ENCODE measurements around the gene TMEM43. TPM values are rescaled to one million over a fixed set of nuclear protein-coding genes. Genes with fewer than 3 reads are reported as not detected.

Gene TMEM43
- total RNA-seq, 1 donor from 2014 or later, result 59.2 TPM

- no peak for DNase-seq (ENCODE audit: low read depth in 2 of 2)
These were observed 3.0 kb upstream of the TMEM43 start for GRCh38 chr3:14121859-14122258.

GRCh38 chr3:14122301-14122700 lies 2.6 kb upstream of the TMEM43 start:
- DNase-seq (ENCODE audit: low read depth in 2 of 2), result no peak

- no peak for DNase-seq (ENCODE audit: low read depth in 2 of 2)
These were observed 1.3 kb upstream of the TMEM43 start for GRCh38 chr3:14123308-14124222.

GRCh38 chr3:14124223-14124614 lies 633 bp upstream of the TMEM43 start:
- DNase-seq (ENCODE audit: low read depth in 2 of 2), result peak in 1 of 2 donors; percentile 44

DNA sequence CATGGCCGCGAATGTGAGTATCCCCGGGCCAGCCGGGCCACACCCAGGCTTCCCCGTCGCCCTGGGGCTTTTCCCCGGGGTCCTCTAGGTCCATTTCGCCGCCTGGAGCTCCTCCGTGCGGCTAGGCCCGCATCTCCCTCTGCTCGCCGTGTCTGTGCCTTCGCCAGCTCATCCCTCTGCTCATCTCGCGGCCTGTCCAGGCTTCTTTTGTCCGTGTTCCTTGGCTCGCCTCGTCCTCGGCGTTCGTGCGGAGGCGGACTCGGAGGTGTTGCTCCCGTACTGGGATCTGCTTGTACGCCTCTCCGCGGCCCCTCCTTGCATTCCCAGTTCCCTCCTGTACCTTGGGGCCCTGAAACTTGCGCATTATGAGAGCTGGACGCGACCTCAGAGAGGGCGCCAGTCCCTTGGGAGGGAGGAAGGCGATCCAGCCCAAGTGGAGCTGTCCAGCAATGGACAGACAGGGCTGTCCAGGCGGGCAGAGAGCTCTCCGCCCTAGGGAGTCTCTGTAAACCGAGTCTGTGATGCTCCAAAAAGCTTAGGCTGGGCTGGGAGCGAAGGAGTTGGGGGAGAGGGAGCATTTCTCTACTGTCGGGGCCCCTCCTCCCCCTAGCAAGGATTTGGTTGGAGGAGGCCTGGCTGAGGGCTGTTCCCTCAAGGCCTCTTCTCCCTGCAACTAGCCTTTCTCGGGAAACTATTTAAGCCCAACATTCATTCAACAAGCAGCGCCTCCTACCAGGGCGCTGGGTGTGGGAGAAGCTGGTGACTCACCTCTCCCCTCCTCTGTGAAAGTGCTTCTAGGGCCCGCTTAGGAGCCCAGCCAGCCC lies 553 bp downstream of the TMEM43 start:
- DNase-seq (ENCODE audit: low read depth in 2 of 2), result peak; percentile 32 to 87

- DNase-seq (ENCODE audit: low read depth in 2 of 2), result no peak
These were observed 1.4 kb downstream of the TMEM43 start for GRCh38 chr3:14126017-14126886.

GRCh38 chr3:14126887-14127505 lies 2.1 kb downstream of the TMEM43 start:
- no peak for DNase-seq (ENCODE audit: low read depth in 2 of 2)

DNA sequence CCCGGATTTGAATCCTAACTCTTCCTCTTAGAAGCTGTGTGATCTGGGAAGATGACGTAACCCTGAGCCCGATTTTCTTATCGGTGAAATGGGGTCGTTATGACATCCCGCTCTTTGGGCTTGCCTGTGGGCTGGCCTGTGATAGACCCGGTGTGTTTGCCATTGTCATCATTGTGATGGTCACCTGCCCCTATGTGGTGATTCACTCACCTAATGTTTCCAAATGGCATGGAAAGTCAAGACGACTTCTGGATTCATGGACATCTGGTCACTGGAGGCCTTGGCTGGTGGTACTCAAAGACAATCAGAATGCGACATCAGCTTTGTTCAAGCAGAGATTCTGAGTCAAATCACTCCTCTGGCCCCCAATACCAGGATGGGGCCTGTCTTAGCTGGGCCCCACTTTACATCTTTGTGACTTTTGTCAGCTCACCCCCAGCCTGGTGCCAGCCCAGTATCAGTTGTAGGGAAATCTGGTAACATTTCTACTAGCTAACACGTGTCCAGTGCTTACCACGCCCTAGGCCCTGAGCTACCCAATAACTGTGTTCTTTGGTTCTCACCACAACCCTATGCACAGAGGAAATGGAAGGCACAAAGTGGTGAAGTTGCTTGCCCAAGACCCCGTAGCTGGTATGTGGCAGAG lies 2.8 kb downstream of the TMEM43 start:
- no peak for DNase-seq (ENCODE audit: low read depth in 2 of 2)

GRCh38 chr3:14128724-14129123 lies 3.9 kb downstream of the TMEM43 start:
- no peak for DNase-seq (ENCODE audit: low read depth in 2 of 2)

- DNase-seq (ENCODE audit: low read depth in 2 of 2), result no peak
These were observed 4.4 kb downstream of the TMEM43 start for GRCh38 chr3:14129296-14129695.

DNA sequence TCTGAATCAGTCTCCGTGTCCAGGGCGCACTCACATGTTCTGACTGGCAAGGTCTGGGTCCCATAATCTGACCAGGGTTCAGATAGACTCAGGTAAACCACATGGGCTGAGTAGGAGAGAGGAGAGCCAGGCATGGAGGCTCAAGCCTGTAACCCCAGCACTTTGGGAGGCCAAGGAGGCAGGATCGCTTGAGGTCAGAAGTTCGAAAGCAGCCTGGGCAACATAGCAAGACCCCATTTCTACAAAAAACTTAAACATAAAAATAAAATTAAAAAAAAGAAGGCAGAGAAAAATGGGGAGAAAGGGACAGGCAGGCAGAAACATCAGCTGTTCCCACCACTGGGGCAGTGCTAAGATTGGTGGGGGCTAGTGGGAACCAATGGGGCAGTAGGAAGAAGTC lies 5.4 kb downstream of the TMEM43 start:
- no peak for DNase-seq (ENCODE audit: low read depth in 2 of 2)

DNA sequence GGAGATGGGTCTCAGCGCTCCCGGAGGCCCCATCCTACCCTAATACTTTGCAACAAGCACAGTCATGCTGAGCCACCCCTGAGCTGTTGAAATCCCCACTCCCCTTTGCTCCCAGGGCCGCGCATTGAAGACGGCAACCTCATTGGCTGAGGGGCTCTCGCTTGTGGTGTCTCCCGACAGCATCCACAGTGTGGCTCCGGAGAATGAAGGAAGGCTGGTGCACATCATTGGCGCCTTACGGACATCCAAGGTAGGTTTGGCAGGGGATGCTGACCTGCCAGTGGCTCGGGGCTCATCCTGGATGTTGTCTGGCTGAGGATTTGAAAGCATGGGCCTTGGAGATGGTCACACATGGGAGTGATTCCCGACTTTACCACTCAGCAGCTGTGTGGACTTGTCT lies 5.9 kb downstream of the TMEM43 start:
- DNase-seq (ENCODE audit: low read depth in 2 of 2), result no peak

GRCh38 chr3:14131134-14131533 lies 6.3 kb downstream of the TMEM43 start:
- DNase-seq (ENCODE audit: low read depth in 2 of 2), result no peak

DNA sequence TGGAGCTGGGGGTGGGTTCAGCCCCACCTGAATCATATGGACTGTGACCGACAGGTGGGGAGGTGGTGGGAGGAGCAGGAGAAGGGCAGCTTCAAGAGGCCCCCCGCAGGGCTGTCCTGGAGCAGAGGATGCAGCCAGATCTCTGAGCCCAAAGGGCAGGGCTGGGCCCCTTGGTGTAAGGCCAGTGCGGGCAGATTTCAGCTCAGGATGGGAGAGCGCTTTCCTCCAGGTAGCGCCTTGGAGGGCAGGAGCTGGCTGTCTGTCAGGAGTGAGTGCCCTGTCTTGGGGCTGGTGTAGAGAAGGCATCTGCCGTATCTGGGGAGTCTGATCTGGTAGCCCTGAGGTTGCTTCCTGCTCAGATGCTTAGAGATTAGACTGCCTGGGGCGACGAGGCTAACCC lies 7.3 kb downstream of the TMEM43 start:
- no peak for DNase-seq (ENCODE audit: low read depth in 2 of 2)

DNA sequence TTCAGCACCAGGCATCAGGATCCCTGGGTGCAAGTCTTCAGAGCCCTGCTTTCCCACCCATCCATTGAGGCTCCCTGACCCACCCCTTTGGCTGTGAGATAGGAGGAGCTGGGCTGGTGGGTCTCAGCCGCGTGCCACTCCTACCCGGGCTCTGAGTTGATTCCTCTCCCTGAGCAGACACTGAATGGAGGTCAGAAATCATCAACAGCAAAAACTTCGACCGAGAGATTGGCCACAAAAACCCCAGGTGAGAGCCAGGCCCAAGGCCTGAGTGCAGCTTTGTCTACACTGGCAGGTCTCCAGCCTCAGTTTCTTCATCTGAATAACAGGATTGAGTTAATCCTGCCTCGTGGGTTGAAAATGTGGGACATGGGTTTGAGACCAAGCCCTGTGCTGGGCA lies 7.8 kb downstream of the TMEM43 start:
- DNase-seq (ENCODE audit: low read depth in 2 of 2), result no peak

DNA sequence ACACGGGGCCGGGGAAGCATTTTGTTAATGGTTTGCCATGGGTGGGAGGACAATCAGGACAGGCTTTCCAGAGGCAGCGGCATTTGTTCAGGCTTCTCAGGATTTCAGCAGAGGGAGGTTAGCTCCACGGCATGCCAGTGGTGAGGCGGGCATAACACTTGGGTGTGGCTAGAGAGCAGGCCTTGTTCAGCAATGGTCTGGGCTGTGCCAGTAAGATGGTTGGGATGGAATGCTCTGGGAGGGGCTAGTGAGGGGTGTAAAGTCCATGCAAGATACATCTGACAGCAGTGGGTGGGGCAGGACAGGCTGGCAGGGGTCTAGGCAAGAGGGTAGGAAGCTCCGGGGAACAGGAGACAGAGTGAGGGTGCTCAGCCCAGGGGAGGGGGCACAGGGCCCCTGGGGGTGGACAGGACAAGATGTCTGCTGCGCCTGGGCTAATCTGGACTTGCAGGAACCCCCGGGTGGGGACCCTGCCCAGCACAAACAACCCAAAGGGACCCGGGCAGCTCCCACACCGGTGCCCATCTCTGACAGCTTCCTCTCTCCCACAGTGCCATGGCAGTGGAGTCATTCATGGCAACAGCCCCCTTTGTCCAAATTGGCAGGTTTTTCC lies 8.4 kb downstream of the TMEM43 start:
- DNase-seq (ENCODE audit: low read depth in 2 of 2), result no peak

DNA sequence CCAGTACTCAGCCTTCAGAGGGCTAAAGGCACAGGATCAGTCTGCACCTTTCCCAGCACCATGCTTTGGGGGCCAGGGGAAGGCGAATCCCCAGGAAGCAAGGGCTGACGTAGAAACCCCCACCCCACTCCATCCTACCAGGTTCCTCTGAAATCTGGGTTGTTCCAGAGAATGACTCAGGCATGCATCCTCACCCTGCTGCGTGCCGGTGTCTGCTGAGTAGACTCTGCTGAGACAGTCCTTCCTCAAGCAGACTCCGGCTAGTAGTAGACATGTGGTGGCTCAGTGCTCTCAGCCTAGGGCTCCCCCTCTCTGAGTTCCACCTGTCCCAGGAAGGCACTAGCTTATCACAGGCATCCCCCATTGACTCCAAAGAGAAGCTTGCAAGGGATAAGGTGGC lies 9.0 kb downstream of the TMEM43 start:
- DNase-seq (ENCODE audit: low read depth in 2 of 2), result no peak

DNA sequence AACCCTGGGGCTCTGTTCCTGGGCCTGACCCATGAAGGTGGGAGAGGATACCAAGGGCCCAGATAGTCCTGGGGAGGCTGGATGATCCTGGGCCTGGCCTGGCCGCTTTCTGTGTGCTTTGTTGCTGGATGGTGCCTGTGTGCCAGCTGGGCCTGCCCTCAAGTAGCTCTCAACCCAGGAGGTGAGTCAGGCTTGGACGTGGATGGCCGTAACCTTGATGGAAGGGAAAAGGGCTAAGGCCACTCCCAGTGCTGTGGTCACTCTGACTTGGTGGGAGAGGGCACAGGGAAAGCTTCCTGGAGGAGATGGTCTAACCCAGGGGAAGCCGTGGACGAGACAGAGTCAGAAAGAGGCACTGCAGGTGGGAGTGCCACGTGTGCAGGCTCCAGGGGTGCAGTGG lies 9.4 kb downstream of the TMEM43 start:
- DNase-seq (ENCODE audit: low read depth in 2 of 2), result no peak

DNA sequence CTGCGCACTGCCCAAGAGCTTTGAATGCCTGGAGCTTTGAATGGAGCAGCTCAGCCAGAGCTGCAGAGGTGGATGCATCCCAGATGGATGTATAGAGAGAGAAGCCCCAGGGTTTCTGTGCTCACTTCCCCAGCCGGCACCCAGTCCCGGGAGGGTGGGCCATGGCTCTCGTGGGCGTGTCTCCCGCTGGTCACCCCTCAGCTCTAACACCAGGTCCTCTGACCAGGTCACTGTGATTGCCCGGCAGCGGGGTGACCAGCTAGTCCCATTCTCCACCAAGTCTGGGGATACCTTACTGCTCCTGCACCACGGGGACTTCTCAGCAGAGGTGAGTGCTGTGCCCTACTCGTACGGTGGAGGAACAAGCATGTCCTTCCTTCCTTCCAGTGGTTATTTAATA lies 10.7 kb downstream of the TMEM43 start:
- no peak for DNase-seq (ENCODE audit: low read depth in 2 of 2)

DNA sequence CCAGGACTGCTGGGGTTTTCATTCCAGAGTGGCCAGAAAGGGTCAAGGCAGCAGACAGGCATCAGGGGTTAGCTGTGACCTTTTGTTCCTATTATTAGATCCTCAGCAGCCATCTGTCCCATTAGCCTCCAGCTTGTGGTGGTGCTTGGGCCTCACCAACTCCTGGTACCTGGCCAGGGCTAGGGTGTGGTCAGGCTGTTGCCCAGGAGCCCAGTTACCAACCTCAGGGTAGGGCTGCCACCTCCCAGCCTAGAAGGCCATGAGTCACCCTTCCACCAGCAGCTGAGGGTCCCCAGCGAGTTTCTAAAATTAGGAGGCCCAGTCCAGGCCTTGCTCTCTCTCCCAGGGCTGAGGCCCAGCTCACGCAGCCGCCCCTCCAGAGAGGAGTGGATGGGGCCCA lies 12.2 kb downstream of the TMEM43 start:
- DNase-seq (ENCODE audit: low read depth in 2 of 2), result no peak

All from dermis microvascular lymphatic vessel endothelial cell (primary cell).